ENCODE data around the gene INTS11.

GRCh38 chr1:1326075-1326605 is 1.7 kb upstream of the INTS11 start:
- no peak for TF ChIP-seq ZNF565 (CRISPR knock-in tag; conservative IDR thresholded peaks at IDR 0.05; ENCODE audit: low read depth)
- TF ChIP-seq POU6F1 (CRISPR knock-in tag; IDR thresholded peaks at IDR 0.05; ENCODE audit: borderline replicate concordance, low read depth) = no peak
- no peak for TF ChIP-seq CREB5 (CRISPR knock-in tag; IDR thresholded peaks at IDR 0.05; ENCODE audit: low read depth)
- no peak for TF ChIP-seq ARNTL (CRISPR knock-in tag; IDR thresholded peaks at IDR 0.05; ENCODE audit: borderline replicate concordance, low read depth)
- TF ChIP-seq ZFP3 (CRISPR knock-in tag; IDR thresholded peaks at IDR 0.05) = no peak
- TF ChIP-seq SNAI2 (CRISPR knock-in tag; IDR thresholded peaks at IDR 0.05) = no peak
- TF ChIP-seq PATZ1 (CRISPR knock-in tag; IDR thresholded peaks at IDR 0.05; ENCODE audit: borderline replicate concordance) = no peak
